ENCODE data around the gene CHCHD3.

The CHCHD3 gene

DNA sequence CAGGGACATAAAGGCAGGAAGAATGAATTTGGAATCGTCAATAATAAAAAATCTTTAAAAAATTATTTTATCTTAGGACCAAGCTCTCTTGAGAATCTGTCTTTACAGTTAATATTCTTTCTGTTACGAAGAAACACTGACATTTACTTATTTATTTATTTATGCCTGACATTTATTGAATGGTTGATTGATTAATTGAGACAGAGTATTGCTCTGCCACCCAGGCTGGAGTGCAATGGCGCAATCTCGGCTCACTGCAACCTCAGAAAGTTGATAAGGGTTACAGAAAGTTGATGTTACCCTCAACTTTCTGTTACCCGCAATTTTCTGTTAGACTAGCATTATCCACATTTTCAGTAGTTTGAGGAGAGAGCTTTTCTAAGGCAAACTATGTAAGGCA, 70.1 kb downstream of the CHCHD3 start:
- TF ChIP-seq, protein P1, sequence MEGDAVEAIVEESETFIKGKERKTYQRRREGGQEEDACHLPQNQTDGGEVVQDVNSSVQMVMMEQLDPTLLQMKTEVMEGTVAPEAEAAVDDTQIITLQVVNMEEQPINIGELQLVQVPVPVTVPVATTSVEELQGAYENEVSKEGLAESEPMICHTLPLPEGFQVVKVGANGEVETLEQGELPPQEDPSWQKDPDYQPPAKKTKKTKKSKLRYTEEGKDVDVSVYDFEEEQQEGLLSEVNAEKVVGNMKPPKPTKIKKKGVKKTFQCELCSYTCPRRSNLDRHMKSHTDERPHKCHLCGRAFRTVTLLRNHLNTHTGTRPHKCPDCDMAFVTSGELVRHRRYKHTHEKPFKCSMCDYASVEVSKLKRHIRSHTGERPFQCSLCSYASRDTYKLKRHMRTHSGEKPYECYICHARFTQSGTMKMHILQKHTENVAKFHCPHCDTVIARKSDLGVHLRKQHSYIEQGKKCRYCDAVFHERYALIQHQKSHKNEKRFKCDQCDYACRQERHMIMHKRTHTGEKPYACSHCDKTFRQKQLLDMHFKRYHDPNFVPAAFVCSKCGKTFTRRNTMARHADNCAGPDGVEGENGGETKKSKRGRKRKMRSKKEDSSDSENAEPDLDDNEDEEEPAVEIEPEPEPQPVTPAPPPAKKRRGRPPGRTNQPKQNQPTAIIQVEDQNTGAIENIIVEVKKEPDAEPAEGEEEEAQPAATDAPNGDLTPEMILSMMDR (IDR thresholded peaks at IDR 0.05; ENCODE audit: low read depth, low read length) = no peak
- H3K4me3 ChIP-seq (ENCODE audit: low read depth, low read length) = no peak overlapping the region

DNA sequence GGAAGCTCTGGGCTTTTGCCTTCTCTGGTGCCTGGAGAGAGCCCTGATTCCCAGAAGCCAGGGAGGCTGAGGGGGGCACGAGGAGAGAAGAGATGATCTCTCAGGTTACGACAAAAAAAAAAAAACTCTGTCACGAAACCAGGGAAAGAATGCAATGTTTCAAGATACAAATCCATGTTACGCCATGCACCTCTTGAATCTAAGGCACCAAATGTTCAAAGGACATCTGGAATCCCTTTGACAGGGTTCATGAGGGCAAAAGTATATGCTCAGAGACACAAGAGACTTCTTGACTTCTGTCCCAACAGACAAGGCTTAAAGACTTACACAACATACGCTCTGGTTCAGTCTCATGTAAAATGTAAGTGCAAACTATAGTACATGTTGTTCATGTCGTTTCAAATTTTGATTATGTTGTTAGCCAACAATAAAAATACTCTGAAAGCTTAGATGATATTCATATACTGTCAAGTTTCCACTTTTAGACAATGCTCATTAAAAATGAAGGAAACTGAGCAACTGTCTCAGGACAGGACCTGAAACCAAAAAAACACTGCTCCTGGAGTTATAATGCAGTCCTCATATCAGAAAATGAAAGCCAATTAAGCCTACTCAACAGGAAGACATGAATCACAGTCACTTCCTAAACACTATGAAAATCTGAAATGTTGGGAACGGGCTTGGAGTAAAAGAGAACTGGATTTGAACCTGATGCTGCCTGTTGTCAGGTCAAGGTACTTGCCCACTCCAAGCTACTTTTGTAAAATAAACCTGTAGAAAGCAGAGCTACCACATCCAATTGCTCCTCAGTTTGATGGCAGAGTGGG, 72.3 kb downstream of the CHCHD3 start:
- no peak overlapping the region for H3K4me3 ChIP-seq (ENCODE audit: low read depth, low read length)
- TF ChIP-seq, protein P1 (IDR thresholded peaks at IDR 0.05; ENCODE audit: low read depth, low read length) = no peak

DNA sequence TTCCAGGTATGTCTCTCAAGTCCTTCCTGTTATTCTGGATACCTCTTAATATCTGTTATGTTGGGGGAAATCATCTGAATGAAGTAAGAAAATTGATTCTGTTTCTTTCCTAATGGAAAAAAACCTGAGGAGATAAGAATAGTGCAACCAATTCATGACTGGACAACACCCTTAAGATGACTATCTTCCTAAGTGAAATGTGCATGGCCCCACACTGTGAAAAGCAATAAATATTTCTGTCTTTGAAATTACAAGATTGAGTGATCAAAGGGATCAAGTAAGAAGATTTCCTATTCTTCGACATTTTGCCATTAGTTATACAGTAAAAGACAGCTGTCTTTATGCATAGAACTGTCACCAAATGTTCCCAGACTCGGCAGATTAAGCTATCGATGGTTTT, 73.9 kb downstream of the CHCHD3 start:
- TF ChIP-seq, protein P1 (IDR thresholded peaks at IDR 0.05; ENCODE audit: low read depth, low read length) = no peak
- H3K4me3 ChIP-seq (ENCODE audit: low read depth, low read length) = no peak overlapping the region

DNA sequence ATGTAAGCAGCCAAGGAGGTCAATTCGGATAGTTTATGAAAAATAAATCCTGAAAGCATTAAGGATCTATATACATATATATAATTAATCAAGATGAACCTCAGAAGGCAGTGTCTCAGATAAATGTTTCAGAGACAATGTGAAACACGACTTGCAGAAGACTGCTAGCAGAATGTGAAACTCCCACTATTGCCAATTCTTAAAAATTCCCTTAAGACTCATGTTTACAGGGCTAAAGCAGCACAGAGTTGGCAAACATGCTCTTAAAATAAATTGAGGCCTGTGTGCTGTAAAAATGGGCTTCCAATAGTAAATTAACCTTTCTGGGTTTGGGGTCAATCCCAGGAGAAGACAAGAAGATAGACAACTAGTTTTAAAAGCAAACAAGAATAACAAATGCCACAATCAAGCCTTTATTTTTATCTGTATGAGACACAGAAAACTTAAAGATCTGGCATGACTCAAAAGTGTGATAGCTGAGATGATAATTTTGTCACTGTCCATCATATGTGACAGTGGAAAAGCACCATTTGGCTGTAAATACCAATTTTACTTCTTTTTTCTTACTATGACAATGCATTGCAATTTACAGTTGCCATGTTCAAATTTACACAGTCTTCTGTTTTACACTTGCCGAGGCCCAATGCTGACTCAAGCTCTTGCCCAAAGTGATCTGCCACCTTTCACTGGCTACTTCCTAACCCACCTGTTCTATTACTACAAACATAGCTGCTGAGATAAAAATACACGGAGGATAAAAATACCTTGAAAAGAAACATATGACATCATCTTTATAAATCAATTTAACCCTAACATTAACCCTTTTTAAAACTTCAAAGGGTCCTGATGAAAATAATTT, 78.6 kb downstream of the CHCHD3 start:
- TF ChIP-seq, protein P1 (IDR thresholded peaks at IDR 0.05; ENCODE audit: low read depth, low read length) = no peak
- H3K4me3 ChIP-seq (ENCODE audit: low read depth, low read length) = no peak overlapping the region

DNA sequence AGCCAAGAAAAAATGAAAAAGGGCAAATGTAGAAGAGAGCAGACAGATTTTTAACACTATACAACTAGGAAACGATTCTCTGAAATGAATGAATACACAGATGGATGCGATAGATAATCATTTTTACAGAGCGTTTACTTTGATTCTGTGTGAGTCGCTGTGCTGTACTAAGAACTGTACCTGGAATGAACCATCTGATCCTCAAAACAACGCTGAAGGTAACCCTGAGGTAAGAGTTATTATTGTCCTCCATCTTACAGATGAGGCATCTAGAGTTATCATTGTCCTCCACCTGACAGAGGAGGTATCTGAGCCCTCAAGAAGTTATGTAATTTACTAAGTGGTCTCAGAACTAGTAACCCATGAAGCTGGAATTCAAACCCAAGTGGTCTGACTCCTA, 80.2 kb downstream of the CHCHD3 start:
- no peak overlapping the region for H3K4me3 ChIP-seq (ENCODE audit: low read depth, low read length)
- TF ChIP-seq, protein P1 (IDR thresholded peaks at IDR 0.05; ENCODE audit: low read depth, low read length) = no peak

DNA sequence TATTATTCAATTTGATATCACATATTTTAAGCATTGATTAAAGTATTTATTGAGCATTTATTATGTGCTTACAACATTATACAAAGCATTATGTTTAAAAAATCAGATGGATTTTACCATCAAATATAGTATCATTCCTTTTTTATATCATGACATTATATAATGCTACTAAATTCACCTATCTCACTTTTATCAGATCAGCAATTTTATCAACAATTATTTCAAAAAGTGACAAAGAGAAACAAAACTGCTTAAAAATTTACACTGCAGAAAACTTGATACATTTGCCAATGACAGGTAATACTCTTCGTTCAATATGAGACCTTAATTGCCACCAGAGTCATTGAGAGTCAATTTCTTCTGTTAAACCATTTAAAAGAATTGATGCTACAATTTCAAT, 82.0 kb downstream of the CHCHD3 start:
- TF ChIP-seq, protein P1 (IDR thresholded peaks at IDR 0.05; ENCODE audit: low read depth, low read length) = no peak
- no peak overlapping the region for H3K4me3 ChIP-seq (ENCODE audit: low read depth, low read length)

DNA sequence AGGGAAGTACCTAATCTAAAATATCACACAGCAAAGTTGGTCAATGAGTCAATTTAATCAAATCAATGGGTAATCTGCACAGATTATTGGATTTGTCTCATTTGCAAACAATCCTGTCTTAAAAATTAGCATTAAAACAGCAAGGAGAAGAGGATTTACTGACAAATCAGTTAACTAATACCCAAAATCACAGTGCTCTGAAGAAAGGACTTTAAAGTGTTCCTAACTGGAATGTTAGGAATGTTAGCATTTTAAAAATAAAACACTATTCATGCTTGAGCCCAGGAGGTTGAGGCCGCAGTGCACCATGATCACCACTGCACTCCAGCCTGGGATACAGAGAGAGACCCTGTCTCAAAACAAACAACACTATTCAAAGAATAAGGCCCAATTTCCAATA, 83.1 kb downstream of the CHCHD3 start:
- TF ChIP-seq, protein P1 (IDR thresholded peaks at IDR 0.05; ENCODE audit: low read depth, low read length) = no peak
- H3K4me3 ChIP-seq (ENCODE audit: low read depth, low read length) = no peak overlapping the region
